ENCODE data around the gene DIRAS1.

DNA sequence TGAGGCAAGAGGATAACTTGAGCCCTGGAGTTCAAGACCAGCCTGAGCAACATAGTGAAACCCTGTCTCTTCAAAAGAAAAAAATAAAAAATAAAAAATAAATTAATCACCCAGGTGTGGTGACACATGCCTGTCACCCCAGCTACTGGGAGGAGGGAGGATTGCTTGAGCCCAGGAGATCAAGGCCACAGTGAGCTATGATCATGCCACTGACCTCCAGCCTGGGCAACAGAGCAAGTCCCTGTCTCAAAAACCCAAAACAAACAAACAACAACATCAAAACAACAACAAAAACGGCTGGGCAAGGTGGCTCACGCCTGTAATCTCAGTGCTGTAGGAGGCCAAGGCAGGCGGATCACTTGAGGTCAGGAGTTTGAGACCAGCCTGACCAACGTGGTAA is 22.9 kb upstream of the DIRAS1 start:
- TF ChIP-seq POLR2A (IDR thresholded peaks at IDR 0.05) (no peak), EP300 (IDR thresholded peaks at IDR 0.05) (no peak), CTCF (IDR thresholded peaks at IDR 0.05) (no peak)
